DMS53 treated with DMSO at 0.1 percent for 48 hours (cell line): Measurements from ENCODE around the gene COL5A2.

Source experiments
- DNase-seq: peaks from one replicate; lab custom pipeline; 2025; ENCODE audit not compliant: unreplicated experiment; lab: John Stamatoyannopoulos, UW

Gene COL5A2

GRCh38 chr2:189147989-189148388, 31.6 kb downstream of the COL5A2 start:
- no peak for DNase-seq

DNA sequence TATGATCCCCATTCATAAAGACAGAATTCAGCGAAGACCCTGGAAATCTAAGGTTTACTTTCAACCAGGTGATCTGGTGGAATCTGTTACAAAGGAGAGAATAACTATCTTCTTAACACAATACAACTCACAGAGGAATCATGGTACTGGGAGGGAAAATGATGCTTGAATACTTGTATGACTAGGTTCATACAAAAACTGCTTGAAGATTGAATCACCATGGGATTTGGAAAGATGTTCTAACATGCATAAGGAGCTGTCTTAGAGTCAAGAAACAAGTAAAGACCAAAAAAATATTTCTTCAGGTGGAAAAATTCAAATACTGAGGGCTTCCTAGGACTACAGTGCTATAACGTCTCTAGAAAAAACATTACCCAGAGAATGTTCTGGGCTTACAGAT, 32.2 kb downstream of the COL5A2 start:
- no peak for DNase-seq

DNA sequence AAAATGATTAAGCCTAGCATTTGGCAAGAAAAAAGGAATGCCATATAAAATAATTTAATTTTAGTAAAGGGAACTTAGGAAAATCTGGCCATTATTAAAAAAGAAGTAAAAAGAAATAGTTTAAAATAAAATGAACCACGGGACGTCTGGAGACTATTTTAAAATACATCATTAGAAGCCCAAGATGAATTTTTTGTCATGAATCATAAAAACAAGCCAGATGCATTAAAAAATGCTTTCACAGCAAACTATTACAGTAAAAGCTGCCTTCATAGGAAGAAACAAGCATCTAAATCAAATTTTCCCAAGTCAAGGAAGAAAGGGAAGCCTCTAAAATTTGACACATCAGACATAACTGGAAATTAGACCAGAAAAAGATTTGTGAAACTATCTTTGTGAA, 33.0 kb downstream of the COL5A2 start:
- DNase-seq, result no peak

DNA sequence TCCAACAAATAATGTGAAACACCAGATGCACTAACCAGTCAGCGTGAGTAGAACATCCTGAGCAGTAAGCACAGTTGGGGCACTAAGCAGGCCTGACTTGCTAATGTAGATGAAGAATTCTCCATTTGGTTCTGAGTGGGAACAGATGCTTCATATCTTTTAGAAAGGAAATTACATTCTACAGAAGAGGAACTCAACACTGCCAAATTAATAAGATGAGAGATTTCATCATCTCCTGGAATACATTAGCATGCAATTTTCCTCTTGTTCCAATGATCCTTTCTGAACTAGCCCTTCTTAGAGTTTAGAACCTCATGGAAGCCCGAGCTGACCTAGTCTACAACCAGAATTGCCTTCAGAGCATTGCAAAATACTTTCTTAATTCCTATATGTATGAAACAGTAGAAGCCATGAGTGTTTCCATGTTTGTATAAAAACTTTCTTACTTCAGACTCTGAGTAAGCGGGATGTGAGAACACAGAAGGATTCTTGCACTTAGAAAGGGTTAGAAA, 34.8 kb downstream of the COL5A2 start:
- DNase-seq, result no peak

- no peak for DNase-seq
These were observed 35.6 kb downstream of the COL5A2 start for GRCh38 chr2:189143925-189144324.

- DNase-seq, result peak; percentile 64
These were observed 36.4 kb downstream of the COL5A2 start for GRCh38 chr2:189142893-189143759.

DNA sequence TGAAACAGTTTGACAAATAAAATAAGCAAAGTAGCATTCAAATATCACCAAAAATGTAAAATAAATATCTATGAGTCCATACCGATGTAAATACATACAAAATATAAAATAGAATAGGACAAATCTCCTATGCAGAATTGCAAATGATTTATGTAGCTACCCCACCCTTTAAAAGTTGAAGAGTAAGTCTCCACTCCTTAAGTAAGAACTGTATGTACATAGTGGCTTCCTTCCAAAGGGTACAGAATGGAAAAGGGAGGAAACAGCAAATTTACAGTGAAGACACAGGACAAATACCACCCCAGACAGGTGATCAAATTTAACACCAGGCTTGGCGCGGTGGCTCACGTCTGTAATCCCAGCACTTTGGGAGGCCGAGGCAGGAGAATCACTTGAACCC, 40.8 kb downstream of the COL5A2 start:
- DNase-seq, result no peak

DNA sequence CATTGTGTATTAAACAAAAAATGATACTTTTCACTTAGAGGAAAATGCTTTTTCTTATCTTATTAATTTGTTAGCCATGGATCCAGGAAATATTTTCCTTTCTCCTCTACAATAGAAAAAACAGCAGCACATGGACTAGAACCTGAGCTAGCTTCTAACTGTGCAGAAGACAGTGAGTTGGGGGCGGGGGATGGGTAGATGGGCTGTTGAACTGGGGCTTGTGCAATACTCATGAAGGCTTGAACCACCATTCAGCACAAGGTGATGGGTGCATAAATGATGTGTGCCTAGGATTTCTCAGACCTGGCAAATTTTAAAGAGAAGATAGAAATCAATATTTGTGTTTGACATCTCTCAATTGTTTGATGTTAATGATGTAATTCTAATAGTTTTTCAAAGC, 42.0 kb downstream of the COL5A2 start:
- DNase-seq, result no peak

- DNase-seq, result no peak
These were observed 45.1 kb downstream of the COL5A2 start for GRCh38 chr2:189134485-189134884.

- DNase-seq, result no peak
These were observed 47.6 kb downstream of the COL5A2 start for GRCh38 chr2:189131991-189132390.

DNA sequence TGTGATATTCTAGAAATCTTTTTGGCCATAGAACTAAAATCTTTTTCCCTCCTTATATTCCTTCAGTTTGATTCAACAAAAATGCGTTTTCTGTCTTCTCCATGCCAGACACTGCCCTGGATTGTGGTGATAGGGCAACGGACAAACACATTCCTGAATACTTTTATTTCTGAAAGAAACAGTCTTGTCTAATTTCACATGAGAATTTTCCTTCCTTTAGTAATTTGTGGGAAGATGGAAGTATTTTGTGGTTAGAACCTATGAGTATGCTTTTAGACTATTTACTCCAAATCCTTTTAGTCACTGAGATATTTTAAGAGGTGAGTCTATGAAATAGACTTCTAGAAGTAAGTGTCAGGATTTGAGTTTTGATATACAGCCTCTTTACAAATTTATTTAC, 49.6 kb downstream of the COL5A2 start:
- no peak for DNase-seq

- DNase-seq, result no peak
These were observed 50.6 kb downstream of the COL5A2 start for GRCh38 chr2:189128970-189129369.

DNA sequence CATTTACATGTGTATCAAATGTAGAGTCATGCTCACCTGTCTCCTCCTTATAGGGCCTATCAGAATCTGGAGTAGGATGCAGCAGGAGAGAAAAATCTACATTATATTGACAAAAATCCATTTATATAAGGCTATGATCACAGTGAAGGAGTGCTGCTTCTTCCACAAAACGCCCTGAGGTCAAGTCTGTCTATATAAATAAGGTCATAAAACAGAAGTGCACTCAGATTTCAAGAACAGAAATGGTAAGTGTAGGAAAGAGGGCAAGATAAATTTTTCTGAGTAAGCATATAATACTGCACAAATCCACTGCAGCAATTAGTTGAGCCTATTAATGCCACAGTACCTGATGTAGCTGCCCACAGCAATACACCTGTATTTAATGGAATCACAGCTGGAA, 51.8 kb downstream of the COL5A2 start:
- DNase-seq, result no peak

- no peak for DNase-seq
These were observed 54.4 kb downstream of the COL5A2 start for GRCh38 chr2:189125195-189125594.

- DNase-seq, result no peak
These were observed 55.4 kb downstream of the COL5A2 start for GRCh38 chr2:189124175-189124574.

DNA sequence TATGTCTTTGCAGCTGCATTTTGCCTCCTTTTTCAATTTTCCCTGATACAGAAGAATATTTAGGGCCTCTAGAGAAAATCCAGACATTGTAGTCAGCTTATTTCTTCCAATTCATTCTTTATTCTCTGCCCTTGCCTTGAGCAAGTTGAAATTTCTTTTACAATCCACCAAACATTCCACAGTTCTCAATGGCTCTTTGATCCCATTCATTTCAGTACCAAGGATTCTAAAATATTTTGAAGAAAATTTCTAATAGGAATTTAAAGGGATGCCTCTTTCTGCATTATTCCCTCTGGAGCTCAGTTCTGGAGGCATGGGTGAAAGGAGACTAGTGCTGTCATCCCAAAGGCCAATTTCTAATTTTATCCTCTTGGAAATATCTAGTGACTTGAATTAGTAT, 61.2 kb downstream of the COL5A2 start:
- DNase-seq, result no peak

DNA sequence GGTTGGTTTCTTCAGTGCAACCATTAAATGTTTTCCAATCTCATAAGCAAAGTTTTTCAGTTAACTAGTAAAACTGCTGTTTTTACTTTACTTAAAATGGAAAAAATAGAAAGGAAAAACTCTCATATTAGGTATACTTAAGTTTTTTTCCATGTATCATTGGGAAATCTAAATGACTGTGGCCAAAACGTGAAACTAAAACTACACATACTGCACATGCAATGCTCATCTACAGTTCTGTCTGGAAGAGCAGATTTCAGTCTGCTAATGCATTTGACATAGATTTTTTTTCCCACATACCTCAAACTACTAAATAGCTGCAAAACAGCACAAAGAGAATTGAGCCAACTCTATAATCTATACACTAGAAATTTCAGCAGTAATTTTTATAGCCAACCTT, 62.6 kb downstream of the COL5A2 start:
- no peak for DNase-seq

- DNase-seq, result no peak
These were observed 63.5 kb downstream of the COL5A2 start for GRCh38 chr2:189116087-189116486.

GRCh38 chr2:189115126-189115525, 64.4 kb downstream of the COL5A2 start:
- no peak for DNase-seq

GRCh38 chr2:189113963-189114362, 65.6 kb downstream of the COL5A2 start:
- no peak for DNase-seq

GRCh38 chr2:189111063-189111715, 68.4 kb downstream of the COL5A2 start:
- no peak for DNase-seq

- DNase-seq, result no peak
These were observed 69.6 kb downstream of the COL5A2 start for GRCh38 chr2:189109921-189110397.
